Endothelial cell (in vitro differentiated cells): ENCODE results near the gene CLBA1. TPM values are rescaled to one million over a fixed set of nuclear protein-coding genes. Genes with fewer than 3 reads are reported as not detected.
"Not testable (repeated sequence)": the region's sequence is repeated elsewhere in the genome, so short reads cannot be mapped to it uniquely, and the experiment has no call there.

Experiments used
- DNase-seq: peaks from one replicate; pipeline ENCODE4 v3.0.0; 2021; ENCODE audit warnings: low spot score
- H3K27ac Mint-ChIP-seq: one replicate; pipeline ENCODE4 v1.8.0; 2021; ENCODE audit warnings: mixed read lengths, inconsistent platforms; ENCODE audit not compliant: unreplicated experiment
- H3K27me3 Mint-ChIP-seq: one replicate; pipeline ENCODE4 v1.8.0; 2021; ENCODE audit warnings: mild to moderate bottlenecking, moderate library complexity, mixed read lengths, inconsistent platforms; ENCODE audit not compliant: unreplicated experiment
- H3K36me3 Mint-ChIP-seq: one replicate; pipeline ENCODE4 v1.8.0; 2021; ENCODE audit warnings: mild to moderate bottlenecking, low read depth, mixed read lengths, inconsistent platforms; ENCODE audit not compliant: unreplicated experiment
- H3K4me1 Mint-ChIP-seq: one replicate; pipeline ENCODE4 v1.8.0; 2021; ENCODE audit warnings: mild to moderate bottlenecking, mixed read lengths, inconsistent platforms; ENCODE audit not compliant: unreplicated experiment
- H3K4me3 Mint-ChIP-seq: one replicate; pipeline ENCODE4 v1.8.0; 2021; ENCODE audit warnings: mild to moderate bottlenecking, mixed read lengths, inconsistent platforms; ENCODE audit not compliant: unreplicated experiment
- H3K9me3 Mint-ChIP-seq: one replicate; pipeline ENCODE4 v1.8.0; 2021; ENCODE audit warnings: mixed read lengths, inconsistent platforms; ENCODE audit not compliant: unreplicated experiment
- total RNA-seq: library from RNA; stranded (reverse); fragmentation: NEBNext Ultra II Directional; extraction: Animal tissue kit (Norgen Biotek cat#: 25700); gene quantifications from one replicate; pipeline ENCODE4 v1.2.1, GENCODE V29; 2021; ENCODE audit not compliant: unreplicated experiment
- TF ChIP-seq, protein P1 (sequence below): fragments of 200-600 bp; sonication (generic); IDR thresholded peaks from one replicate; pipeline ENCODE4 v1.5.0; 2021; ENCODE audit warnings: antibody characterized with exemption; ENCODE audit not compliant: unreplicated experiment

CLBA1 gene
- total RNA-seq, 1 donor from 2014 or later, result 13.5 TPM

DNA sequence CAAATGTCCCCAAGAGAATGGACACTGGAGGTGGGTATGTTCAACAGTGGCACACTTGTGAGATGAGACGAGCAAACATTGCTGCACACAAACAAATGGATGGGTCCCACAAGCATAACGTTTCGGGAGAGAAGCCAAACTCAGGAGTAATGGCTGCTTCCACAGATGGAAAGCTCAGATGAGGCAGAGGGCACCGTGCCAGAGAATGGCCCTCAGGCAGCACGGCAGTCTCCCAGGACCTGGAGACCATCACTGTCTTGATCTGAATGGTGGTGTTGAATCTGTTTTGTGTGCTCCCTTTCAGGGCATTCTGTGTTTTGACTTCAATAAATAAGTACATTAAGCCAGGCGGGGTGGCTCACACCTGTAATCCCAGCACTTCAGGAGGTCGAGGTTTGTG, 43.8 kb downstream of the CLBA1 start:
- no peak overlapping the region for H3K27ac Mint-ChIP-seq
- DNase-seq, result no peak
- no peaks in the 10 kb centered on the region for H3K36me3 Mint-ChIP-seq
- TF ChIP-seq, protein P1, sequence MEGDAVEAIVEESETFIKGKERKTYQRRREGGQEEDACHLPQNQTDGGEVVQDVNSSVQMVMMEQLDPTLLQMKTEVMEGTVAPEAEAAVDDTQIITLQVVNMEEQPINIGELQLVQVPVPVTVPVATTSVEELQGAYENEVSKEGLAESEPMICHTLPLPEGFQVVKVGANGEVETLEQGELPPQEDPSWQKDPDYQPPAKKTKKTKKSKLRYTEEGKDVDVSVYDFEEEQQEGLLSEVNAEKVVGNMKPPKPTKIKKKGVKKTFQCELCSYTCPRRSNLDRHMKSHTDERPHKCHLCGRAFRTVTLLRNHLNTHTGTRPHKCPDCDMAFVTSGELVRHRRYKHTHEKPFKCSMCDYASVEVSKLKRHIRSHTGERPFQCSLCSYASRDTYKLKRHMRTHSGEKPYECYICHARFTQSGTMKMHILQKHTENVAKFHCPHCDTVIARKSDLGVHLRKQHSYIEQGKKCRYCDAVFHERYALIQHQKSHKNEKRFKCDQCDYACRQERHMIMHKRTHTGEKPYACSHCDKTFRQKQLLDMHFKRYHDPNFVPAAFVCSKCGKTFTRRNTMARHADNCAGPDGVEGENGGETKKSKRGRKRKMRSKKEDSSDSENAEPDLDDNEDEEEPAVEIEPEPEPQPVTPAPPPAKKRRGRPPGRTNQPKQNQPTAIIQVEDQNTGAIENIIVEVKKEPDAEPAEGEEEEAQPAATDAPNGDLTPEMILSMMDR, result no peak
- H3K9me3 Mint-ChIP-seq, result no peaks in the 10 kb centered on the region
- H3K4me3 Mint-ChIP-seq, result no peak overlapping the region
- H3K27me3 Mint-ChIP-seq, result peaks cover 7% of the 10 kb centered on the region
- H3K4me1 Mint-ChIP-seq, result peaks cover 15% of the 10 kb centered on the region

DNA sequence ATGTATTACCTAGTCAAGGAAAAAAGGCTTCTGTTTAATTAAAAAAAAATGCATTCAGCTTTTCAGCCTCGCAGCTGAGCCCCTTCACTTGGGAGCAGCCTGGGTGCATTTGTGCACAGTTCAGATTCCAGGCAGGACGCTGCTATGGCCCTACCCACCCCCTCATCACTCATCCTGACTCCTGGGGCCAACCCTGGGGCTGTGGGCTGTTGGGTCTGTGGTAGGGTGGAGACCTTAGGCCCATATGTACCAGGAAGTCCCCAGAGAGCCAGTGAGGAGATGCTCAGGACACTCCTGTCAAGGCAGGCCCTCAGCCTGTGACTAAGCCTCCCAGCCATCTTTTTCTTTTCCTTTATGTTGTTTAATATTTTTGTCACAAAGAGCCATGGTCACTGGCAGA, 44.6 kb downstream of the CLBA1 start:
- no peak for DNase-seq
- Mint-ChIP-seq H3K36me3 (no peaks in the 10 kb centered on the region), H3K27me3 (peaks cover 8% of the 10 kb centered on the region), H3K4me3 (no peak overlapping the region), H3K4me1 (peaks cover 19% of the 10 kb centered on the region), H3K27ac (no peak overlapping the region), H3K9me3 (no peaks in the 10 kb centered on the region)
- TF ChIP-seq, protein P1, result no peak

DNA sequence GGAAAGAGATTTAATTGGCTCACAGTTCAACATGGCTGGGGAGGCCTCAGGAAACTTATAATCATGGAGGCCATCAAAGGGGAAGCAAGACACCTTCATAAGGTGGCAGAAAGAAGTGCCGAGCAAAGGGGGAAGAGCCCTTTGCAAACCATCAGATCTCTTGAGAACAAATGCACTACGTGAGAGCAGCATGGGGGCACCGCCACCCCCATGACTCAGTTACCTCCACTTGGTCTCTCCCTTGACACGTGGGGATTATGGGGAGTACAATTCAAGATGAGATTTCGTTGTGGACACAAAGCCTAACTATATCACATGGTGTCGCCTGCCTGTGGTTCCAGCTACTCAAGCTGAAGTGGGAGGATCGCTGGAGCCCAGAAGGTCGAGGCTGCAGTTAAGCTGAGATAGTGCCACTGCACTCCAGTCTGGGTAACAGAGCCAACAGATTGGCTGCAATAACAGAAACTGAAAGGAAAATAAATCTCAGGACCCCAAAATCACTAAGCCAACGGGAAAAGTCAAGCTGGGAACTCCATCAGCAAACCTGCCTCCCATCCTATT, 45.3 kb downstream of the CLBA1 start:
- Mint-ChIP-seq H3K27ac (no peak overlapping the region), H3K27me3 (peaks cover 8% of the 10 kb centered on the region), H3K4me1 (peaks cover 19% of the 10 kb centered on the region), H3K9me3 (no peaks in the 10 kb centered on the region), H3K4me3 (no peak overlapping the region), H3K36me3 (no peaks in the 10 kb centered on the region)
- no peak for DNase-seq
- TF ChIP-seq, protein P1, result no peak

DNA sequence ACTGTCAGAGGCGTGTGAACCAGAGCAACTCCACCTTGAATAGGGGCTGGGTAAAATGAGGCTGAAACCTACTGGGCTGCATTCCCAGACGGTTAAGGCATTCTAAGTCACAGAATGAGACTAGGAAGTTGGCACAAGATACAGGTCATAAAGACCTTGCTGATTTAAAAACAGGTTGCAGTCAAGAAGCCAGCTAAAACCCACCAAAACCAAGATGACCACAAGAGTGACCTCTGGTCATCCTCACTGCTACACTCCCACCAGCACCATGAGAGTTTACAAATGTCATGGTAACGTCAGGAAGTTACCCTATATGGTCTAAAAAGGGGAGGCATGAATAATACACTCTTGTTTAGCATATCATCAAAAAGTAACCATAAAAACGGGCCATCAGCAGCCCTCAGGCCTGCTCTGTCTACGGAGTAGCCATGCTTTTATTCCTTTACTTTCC, 46.9 kb downstream of the CLBA1 start:
- not testable (repeated sequence) for DNase-seq
- peak overlapping the region; percentile 29 for H3K4me3 Mint-ChIP-seq

DNA sequence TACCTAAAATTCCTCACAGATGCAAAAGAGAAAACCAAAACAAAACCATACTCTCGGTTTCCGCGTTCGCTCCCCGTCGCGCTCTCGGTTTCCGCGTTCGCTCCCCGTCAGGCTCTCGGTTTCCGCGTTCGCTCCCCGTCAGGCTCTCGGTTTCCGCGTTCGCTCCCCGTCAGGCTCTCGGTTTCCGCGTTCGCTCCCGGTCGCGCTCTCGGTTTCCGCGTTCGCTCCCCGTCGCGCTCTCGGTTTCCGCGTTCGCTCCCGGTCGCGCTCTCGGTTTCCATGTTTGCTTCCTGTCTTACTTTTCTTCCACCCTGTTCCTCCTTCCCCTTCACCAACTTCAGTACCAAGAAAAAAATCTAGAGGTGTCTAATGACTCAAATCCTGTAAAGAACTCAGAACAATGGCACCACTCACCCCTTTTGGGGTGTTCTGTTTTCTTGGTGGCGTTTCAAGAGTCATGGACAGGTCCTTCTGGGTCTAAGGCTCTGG, 47.9 kb downstream of the CLBA1 start:
- Mint-ChIP-seq H3K4me3 (peak overlapping the region; percentile 91), H3K27ac (peak overlapping the region; percentile 96), H3K4me1 (peaks cover 22% of the 10 kb centered on the region)
- H3K27me3 Mint-ChIP-seq, DNase-seq, H3K9me3 Mint-ChIP-seq, H3K36me3 Mint-ChIP-seq: not testable (repeated sequence)

More for the DNA sequence above, 46.9 kb downstream of the CLBA1 start:
- Mint-ChIP-seq H3K27ac (peak overlapping the region; percentile 90), H3K4me1 (peaks cover 19% of the 10 kb centered on the region)
- not testable (repeated sequence) for H3K27me3 Mint-ChIP-seq, H3K9me3 Mint-ChIP-seq, H3K36me3 Mint-ChIP-seq

DNA sequence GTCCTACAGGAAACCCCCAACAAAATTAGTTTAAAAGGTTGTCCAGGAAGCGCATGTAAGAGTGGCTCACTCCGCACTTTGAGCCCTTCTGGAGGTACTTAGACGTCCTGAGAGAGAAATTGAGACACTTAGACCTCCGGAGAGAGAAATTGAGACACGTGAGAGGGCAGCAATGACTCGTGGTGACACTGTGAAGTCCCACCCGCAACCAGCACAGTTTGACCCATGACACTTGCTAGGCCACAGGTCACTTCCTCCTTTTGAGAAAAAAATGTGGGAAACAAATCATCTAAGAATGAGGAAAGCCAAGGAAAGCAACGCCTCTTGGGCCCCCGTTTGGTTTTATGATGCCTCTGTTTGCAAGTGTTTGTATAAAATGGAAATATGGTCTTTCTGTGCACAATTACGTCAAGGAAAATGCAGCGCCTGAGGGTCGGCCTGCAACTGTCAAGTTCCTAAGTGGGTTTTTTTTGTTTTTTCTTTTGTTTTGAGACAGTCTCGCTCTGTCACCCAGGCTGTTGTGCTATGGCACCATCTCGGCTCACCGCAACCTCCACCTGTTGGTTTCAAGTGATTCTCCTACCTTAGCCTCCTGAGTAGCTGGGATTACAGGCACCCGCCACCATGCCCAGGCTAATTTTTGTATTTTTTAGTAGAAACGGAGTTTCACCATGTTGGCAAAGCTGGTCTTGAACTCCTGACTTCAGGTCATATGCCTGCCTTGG, 48.9 kb downstream of the CLBA1 start:
- Mint-ChIP-seq H3K4me3 (peak overlapping the region; percentile 91), H3K27me3 (peaks cover 8% of the 10 kb centered on the region), H3K27ac (peak overlapping the region; percentile 96), H3K9me3 (no peaks in the 10 kb centered on the region), H3K4me1 (peaks cover 22% of the 10 kb centered on the region), H3K36me3 (no peaks in the 10 kb centered on the region)
- DNase-seq, result no peak
- TF ChIP-seq, protein P1, result no peak

DNA sequence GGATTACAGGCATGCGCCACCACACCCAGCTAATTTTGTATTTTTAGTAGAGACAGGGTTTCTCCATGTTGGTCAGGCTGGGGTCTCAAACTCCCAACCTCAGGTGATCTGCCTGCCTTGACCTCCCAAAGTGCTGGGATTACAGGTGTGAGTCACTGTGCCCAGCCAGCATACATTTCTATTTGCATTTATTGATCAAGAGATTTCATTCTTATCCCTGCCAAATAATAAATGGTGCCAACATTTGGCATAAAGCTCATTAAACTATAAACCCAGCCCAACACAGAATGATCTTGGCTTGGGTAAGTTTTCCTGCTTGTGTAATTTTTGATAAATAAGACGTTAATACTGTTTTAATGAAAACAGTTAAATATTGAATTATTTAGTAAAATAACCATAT, 50.0 kb downstream of the CLBA1 start:
- H3K27ac Mint-ChIP-seq, H3K9me3 Mint-ChIP-seq, H3K36me3 Mint-ChIP-seq, DNase-seq, H3K4me3 Mint-ChIP-seq: not testable (repeated sequence)
- Mint-ChIP-seq H3K27me3 (peaks cover 13% of the 10 kb centered on the region), H3K4me1 (peaks cover 22% of the 10 kb centered on the region)
